H1 (cell line): ENCODE data around the gene TMEM182. TPM values are rescaled to one million over a fixed set of nuclear protein-coding genes. Genes with fewer than 3 reads are reported as not detected.

Experiments
- CTCF ChIA-PET: fragments of 300-600 bp; sonication (Branson Sonifier 250); formaldehyde crosslinking; loops from one replicate; lab custom pipeline; 2021; ENCODE audit not compliant: partially characterized antibody; lab: Charles Lee
- POLR2A ChIA-PET: fragments of 300-600 bp; sonication (Branson Sonifier 250); formaldehyde crosslinking; loops from one replicate; lab custom pipeline; 2021; ENCODE audit warnings: inconsistent platforms; ENCODE audit not compliant: partially characterized antibody; lab: Charles Lee
- DNase-seq, 2 experiments: peaks; one replicate each; pipeline versions ENCODE4 v3.0.0 to v3.0.0-alpha.2; 2010 to 2022; ENCODE audit warnings: low spot score in 2 of 2, low read depth in 1 of 2, mixed read lengths in 1 of 2
- FAIRE-seq: peaks from 2 replicates; lab custom pipeline; 2011; peaks lifted over from hg19 to GRCh38; lab: Jason Lieb, UNC
- H2AFZ ChIP-seq: 2 replicates; pipeline ENCODE4 v1.8.1; 2012; ENCODE audit warnings: low read length, inconsistent platforms
- H2AK5ac ChIP-seq: 2 replicates; pipeline ENCODE4 v1.6.1; 2013; ENCODE audit warnings: low read depth, low read length
- H2BK120ac ChIP-seq: replicated peaks from 2 replicates; pipeline ENCODE3; 2013; ENCODE audit warnings: low read depth, low read length, inconsistent platforms
- H2BK12ac ChIP-seq: 2 replicates; pipeline ENCODE4 v1.6.1; 2013; ENCODE audit warnings: low read depth, low read length
- H2BK15ac ChIP-seq: 2 replicates; pipeline ENCODE4 v1.6.1; 2013; ENCODE audit warnings: low read length
- H2BK20ac ChIP-seq: 2 replicates; pipeline ENCODE4 v1.6.1; 2013; ENCODE audit warnings: low read length
- H2BK5ac ChIP-seq: 2 replicates; pipeline ENCODE4 v1.6.1; 2013; ENCODE audit warnings: low read depth, low read length
- H3K14ac ChIP-seq: 2 replicates; pipeline ENCODE4 v1.6.1; 2013; ENCODE audit warnings: inconsistent platforms; ENCODE audit not compliant: insufficient read length
- H3K18ac ChIP-seq: 2 replicates; pipeline ENCODE4 v1.6.1; 2013; ENCODE audit warnings: low read length; ENCODE audit errors: extremely low read depth
- H3K23ac ChIP-seq: 2 replicates; pipeline ENCODE4 v1.6.1; 2013; ENCODE audit warnings: inconsistent platforms; ENCODE audit not compliant: insufficient read length
- H3K23me2 ChIP-seq: 2 replicates; pipeline ENCODE4 v1.6.1; 2013; ENCODE audit warnings: low read depth, low read length
- H3K27ac ChIP-seq: 2 replicates; pipeline ENCODE4 v1.6.1; 2011; ENCODE audit warnings: low read depth, low read length, inconsistent platforms
- H3K27me3 ChIP-seq, 4 experiments: replicated peaks in 1 of 4; 1 replicate in 1 of 4; 2 replicates in 3 of 4; pipeline versions ENCODE4 v1.6.1 to v1.8.1; 2011 to 2013; ENCODE audit warnings: low read length in 3 of 4, mild to moderate bottlenecking in 3 of 4, inconsistent platforms in 2 of 4, mixed read lengths in 2 of 4, moderate library complexity in 1 of 4; ENCODE audit not compliant: control insufficient read depth in 3 of 4, insufficient read depth in 3 of 4; ENCODE audit errors: extremely low read depth in 1 of 4
- H3K36me3 ChIP-seq, 4 experiments: 2 replicates each; pipeline versions ENCODE4 v1.6.1 to v1.8.1; 2011 to 2013; ENCODE audit warnings: mild to moderate bottlenecking in 4 of 4, low read length in 3 of 4, moderate library complexity in 2 of 4, control low read depth in 1 of 4, inconsistent platforms in 1 of 4; ENCODE audit not compliant: insufficient read depth in 4 of 4, control insufficient read depth in 2 of 4
- H3K4ac ChIP-seq: replicated peaks from 2 replicates; pipeline ENCODE3; 2013; ENCODE audit warnings: low read length, low read depth, mixed read lengths, inconsistent platforms; ENCODE audit not compliant: insufficient read length
- H3K4me1 ChIP-seq, 4 experiments: replicated peaks in 1 of 4; 1 replicate in 1 of 4; 2 replicates in 3 of 4; pipeline versions ENCODE4 v1.6.1 to v1.8.1; 2011 to 2013; ENCODE audit warnings: low read length in 3 of 4, inconsistent platforms in 2 of 4, mixed read lengths in 1 of 4; ENCODE audit not compliant: insufficient read depth in 4 of 4, control insufficient read depth in 3 of 4
- H3K4me2 ChIP-seq, 2 experiments: 2 replicates each; pipeline versions ENCODE4 v1.6.1 to v1.8.1; 2011 to 2013; ENCODE audit warnings: low read depth in 2 of 2, low read length in 2 of 2, control low read depth in 1 of 2, inconsistent platforms in 1 of 2, mild to moderate bottlenecking in 1 of 2; ENCODE audit not compliant: insufficient read depth in 1 of 2
- H3K4me3 ChIP-seq, 4 experiments: fragments of 200-600, 300-600 bp in 1 of 4; sonication (generic), shearing (Covaris generic), sonication (Bioruptor Twin) in 1 of 4; 2 replicates each; pipeline versions ENCODE4 v1.5.1 to v1.8.1; 2011 to 2016; ENCODE audit warnings: low read length in 4 of 4, low read depth in 3 of 4, control low read depth in 2 of 4, inconsistent platforms in 2 of 4, mild to moderate bottlenecking in 2 of 4, mixed read lengths in 1 of 4, moderate library complexity in 1 of 4; ENCODE audit not compliant: insufficient read depth in 2 of 4; ENCODE audit errors: extremely low read depth in 1 of 4
- H3K56ac ChIP-seq: replicated peaks from 2 replicates; pipeline ENCODE3; 2013; ENCODE audit warnings: low read depth, mild to moderate bottlenecking, mixed read lengths, low read length, inconsistent platforms; ENCODE audit not compliant: insufficient read length
- H3K79me1 ChIP-seq: 2 replicates; pipeline ENCODE4 v1.6.1; 2013; ENCODE audit warnings: low read depth, low read length, control low read depth
- H3K79me2 ChIP-seq, 2 experiments: 2 replicates each; pipeline versions ENCODE4 v1.6.1 to v1.8.1; 2012 to 2013; ENCODE audit warnings: low read length in 2 of 2, mild to moderate bottlenecking in 2 of 2, inconsistent platforms in 1 of 2; ENCODE audit not compliant: insufficient read depth in 2 of 2, control insufficient read depth in 1 of 2
- H3K9ac ChIP-seq, 4 experiments: replicated peaks in 1 of 4; 1 replicate in 1 of 4; 2 replicates in 3 of 4; pipeline versions ENCODE4 v1.6.1 to v1.8.1; 2011 to 2013; ENCODE audit warnings: low read depth in 3 of 4, low read length in 3 of 4, control low read depth in 2 of 4, mild to moderate bottlenecking in 2 of 4, moderate library complexity in 2 of 4, inconsistent platforms in 1 of 4; ENCODE audit errors: extremely low read depth in 1 of 4
- H3K9me3 ChIP-seq, 2 experiments: 2 replicates each; pipeline versions ENCODE4 v1.6.1 to v1.8.1; 2012 to 2013; ENCODE audit warnings: mild to moderate bottlenecking in 2 of 2, moderate library complexity in 2 of 2, control low read depth in 1 of 2, inconsistent platforms in 1 of 2, low read depth in 1 of 2, low read length in 1 of 2, mixed read lengths in 1 of 2; ENCODE audit not compliant: insufficient read depth in 2 of 2
- H4K20me1 ChIP-seq, 2 experiments: replicated peaks in 1 of 2; 2 replicates each; pipeline versions ENCODE3 to v1.8.1; 2011 to 2013; ENCODE audit warnings: inconsistent platforms in 2 of 2, low read length in 2 of 2, mild to moderate bottlenecking in 1 of 2; ENCODE audit not compliant: insufficient read depth in 2 of 2, control insufficient read depth in 1 of 2
- H4K5ac ChIP-seq: 2 replicates; pipeline ENCODE4 v1.6.1; 2013; ENCODE audit warnings: low read length, low read depth, mixed read lengths, inconsistent platforms; ENCODE audit not compliant: insufficient read length
- H4K8ac ChIP-seq: 2 replicates; pipeline ENCODE4 v1.8.0; 2013; ENCODE audit warnings: mild to moderate bottlenecking, moderate library complexity, low read length, inconsistent platforms; ENCODE audit not compliant: insufficient read depth; ENCODE audit errors: extremely low read depth
- H4K91ac ChIP-seq: replicated peaks from 2 replicates; pipeline ENCODE3; 2013; ENCODE audit warnings: low read length, mixed read lengths, inconsistent platforms; ENCODE audit not compliant: insufficient read length
- WGBS, 2 experiments: shearing (Covaris generic) in 1 of 2; methylation state at CpG; one replicate each; pipeline versions ENCODE4 v1.1.6 to v1.1.7; 2013 to 2015; ENCODE audit warnings: low lambda C conversion rate in 2 of 2, mixed read lengths in 2 of 2, inconsistent platforms in 1 of 2, low coverage in 1 of 2, missing lambda C conversion rate in 1 of 2; ENCODE audit not compliant: insufficient replicate concordance in 2 of 2, insufficient coverage in 1 of 2, insufficient read length in 1 of 2; ENCODE audit errors: extremely low coverage in 1 of 2, missing lambda C conversion rate in 1 of 2; 5-methylcytosine and 5-hydroxymethylcytosine counted together
- polyA plus RNA-seq, 7 experiments: library from polyadenylated mRNA; depleted of rRNA in 3 of 7; stranded (reverse) in 5 of 7; unstranded in 2 of 7; fragments of >200 nt in 5 of 7; fragments of 200-250 nt in 2 of 7; gene quantifications; 1 replicate in 5 of 7; 2 replicates in 1 of 7; 4 replicates in 1 of 7; pipeline versions ENCODE4 v1.2.1 to v1.2.3, GENCODE V29; 2011 to 2013; ENCODE audit warnings: missing spikeins in 2 of 7, mixed read lengths in 2 of 7
- total RNA-seq: library from RNA; stranded (reverse); fragmentation: NEBNext Ultra II Directional; extraction: Animal tissue kit (Norgen Biotek cat#: 25700); gene quantifications from 2 replicates; pipeline ENCODE4 v1.2.1, GENCODE V29; 2021

Gene TMEM182
- total and polyA plus RNA-seq, 2 of the 8 experiments (the other 6 are each of a cell fraction or from before 2014, with no cell fraction given) = 3.1 to 4.3 TPM

- Histone ChIP-seq H3K4me3 (no peak overlapping the region), H2AK5ac (no peak overlapping the region), H3K27ac (no peak overlapping the region), H2BK12ac (no peak overlapping the region), H3K14ac (no peak overlapping the region), H3K9ac (no peak overlapping the region), H2BK15ac (no peak overlapping the region), H3K4me1 (peaks cover 0 to 3% (median 2%) of the 10 kb centered on the region in 4 experiments; a peak in 3 of 7 replicates), H2BK120ac (no peak overlapping the region), H2AFZ (no peak overlapping the region), H4K8ac (no peak overlapping the region), H3K56ac (no peak overlapping the region), H3K9me3 (no peaks in the 10 kb centered on the region), H4K20me1 (no peaks in the 10 kb centered on the region), H3K18ac (no peak overlapping the region), H3K4ac (no peak overlapping the region), H3K79me1 (no peaks in the 10 kb centered on the region), H3K36me3 (no peaks in the 10 kb centered on the region), H3K23ac (no peak overlapping the region), H3K23me2 (no peaks in the 10 kb centered on the region), H3K27me3 (no peaks in the 10 kb centered on the region), H2BK20ac (no peak overlapping the region), H3K4me2 (no peak overlapping the region), H3K79me2 (no peaks in the 10 kb centered on the region), H4K5ac (no peak overlapping the region), H2BK5ac (no peak overlapping the region), H4K91ac (no peak overlapping the region)
- DNase-seq = no peak
- ChIA-PET POLR2A (no interaction called here), CTCF (interaction anchor here (2.7 kb wide), 1 partner anchor 28 kb away, joined by 12 read pairs; no protein-coding TSS in a partner anchor)
- FAIRE-seq = no peak
- 91% methylated on average over 4 of the region's 4 CpGs; no CpG with 5 or more reads in 1 of the 2 experiments for WGBS, 2 experiments
Observed at GRCh38 chr2:102843764-102844443, 82.1 kb downstream of the TMEM182 start.
